ENCODE data around the gene ATP2A2. TPM values are rescaled to one million over a fixed set of nuclear protein-coding genes. Genes with fewer than 3 reads are reported as not detected.
A peak's percentile ranks its signal among the peaks of the same experiment; 100 is the strongest.

Gene ATP2A2
- total RNA-seq, 4 donors from 2014 or later = 118 to 233 (median 163) TPM

DNA sequence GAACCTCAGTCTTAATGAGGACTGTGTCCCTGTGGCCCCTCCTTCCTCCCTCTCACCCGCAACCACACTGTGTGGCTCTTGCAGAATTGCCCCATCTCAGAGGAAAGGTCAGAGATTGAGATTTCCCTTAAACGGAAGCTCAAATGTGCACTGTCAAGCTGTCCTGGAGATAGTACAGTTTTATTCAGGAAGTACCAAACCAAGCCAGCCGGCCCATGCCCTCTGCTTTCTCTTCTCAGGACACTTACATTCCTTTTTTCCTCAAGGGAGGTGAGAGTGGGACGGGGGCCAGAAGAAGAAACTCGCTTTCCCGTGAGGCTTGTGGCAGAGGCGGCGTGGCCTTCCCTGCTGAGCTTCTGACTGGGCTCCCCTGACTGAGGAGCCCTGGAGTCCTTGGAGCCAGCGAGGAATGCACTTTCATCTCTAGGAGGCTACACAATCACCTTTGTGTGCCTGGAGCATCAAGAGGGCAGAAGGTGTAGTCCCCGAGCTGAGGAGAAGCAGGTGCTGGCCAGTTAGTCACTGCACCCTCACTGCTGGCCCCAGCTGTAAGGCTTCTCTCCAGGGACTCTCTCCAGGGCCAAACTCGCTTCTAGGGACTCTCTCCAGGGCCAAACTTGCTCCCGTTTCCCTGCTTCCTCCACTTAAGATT lies 24.1 kb upstream of the ATP2A2 start:
- peak; percentile 60 for ATAC-seq
- WGBS, 2 donors (ENCODE audit: low coverage in 1 of 2) = 64 to 71% methylated on average over 2 to 6 of the region's 12 CpGs
- H3K9me3 ChIP-seq = no peaks in the 10 kb centered on the region

DNA sequence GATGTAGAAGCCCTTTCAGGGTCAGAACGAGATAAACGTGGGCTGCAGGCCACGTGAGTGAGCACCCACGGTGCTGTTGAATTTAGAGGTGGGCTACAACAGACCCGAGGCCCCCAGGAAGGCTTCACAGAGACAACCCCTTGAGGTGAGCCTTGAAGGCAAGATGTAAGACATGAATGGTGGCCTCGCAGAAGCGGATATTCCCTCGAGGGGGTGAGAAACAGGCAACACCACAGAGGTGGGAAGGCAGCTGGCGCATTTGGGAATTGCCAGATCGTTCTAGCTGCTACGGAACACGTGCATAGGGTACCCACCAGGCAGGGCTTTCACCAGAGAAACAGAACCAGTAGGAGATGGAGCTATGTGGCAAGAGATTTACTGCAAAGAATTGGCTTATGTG lies 22.6 kb upstream of the ATP2A2 start:
- no peaks in the 10 kb centered on the region for H3K9me3 ChIP-seq
- H3K4me1 ChIP-seq = peaks cover 0 to 5% (median 0%) of the 10 kb centered on the region in 3 donors
- H3K27me3 ChIP-seq = no peaks in the 10 kb centered on the region
- H3K36me3 ChIP-seq = no peaks in the 10 kb centered on the region
- TF ChIP-seq EP300 (IDR thresholded peaks at IDR 0.05) = no peak
- TF ChIP-seq, protein P1, sequence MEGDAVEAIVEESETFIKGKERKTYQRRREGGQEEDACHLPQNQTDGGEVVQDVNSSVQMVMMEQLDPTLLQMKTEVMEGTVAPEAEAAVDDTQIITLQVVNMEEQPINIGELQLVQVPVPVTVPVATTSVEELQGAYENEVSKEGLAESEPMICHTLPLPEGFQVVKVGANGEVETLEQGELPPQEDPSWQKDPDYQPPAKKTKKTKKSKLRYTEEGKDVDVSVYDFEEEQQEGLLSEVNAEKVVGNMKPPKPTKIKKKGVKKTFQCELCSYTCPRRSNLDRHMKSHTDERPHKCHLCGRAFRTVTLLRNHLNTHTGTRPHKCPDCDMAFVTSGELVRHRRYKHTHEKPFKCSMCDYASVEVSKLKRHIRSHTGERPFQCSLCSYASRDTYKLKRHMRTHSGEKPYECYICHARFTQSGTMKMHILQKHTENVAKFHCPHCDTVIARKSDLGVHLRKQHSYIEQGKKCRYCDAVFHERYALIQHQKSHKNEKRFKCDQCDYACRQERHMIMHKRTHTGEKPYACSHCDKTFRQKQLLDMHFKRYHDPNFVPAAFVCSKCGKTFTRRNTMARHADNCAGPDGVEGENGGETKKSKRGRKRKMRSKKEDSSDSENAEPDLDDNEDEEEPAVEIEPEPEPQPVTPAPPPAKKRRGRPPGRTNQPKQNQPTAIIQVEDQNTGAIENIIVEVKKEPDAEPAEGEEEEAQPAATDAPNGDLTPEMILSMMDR (IDR thresholded peaks at IDR 0.05) = no peak
- TF ChIP-seq POLR2A (IDR thresholded peaks at IDR 0.05) = no peak
- no peak for TF ChIP-seq POLR2AphosphoS5 (IDR thresholded peaks at IDR 0.05)
- H3K4me3 ChIP-seq = no peak overlapping the region
- WGBS, 2 donors (ENCODE audit: low coverage in 1 of 2) = 89 to 93% methylated on average over 3 to 12 of the region's 12 CpGs
- H3K27ac ChIP-seq = no peak overlapping the region
- no peak for ATAC-seq

More for the DNA sequence above, 24.1 kb upstream of the ATP2A2 start:
- TF ChIP-seq EP300 (IDR thresholded peaks at IDR 0.05) (no peak), POLR2A (IDR thresholded peaks at IDR 0.05) (no peak), POLR2AphosphoS5 (IDR thresholded peaks at IDR 0.05) (no peak)
- TF ChIP-seq, protein P1 (IDR thresholded peaks at IDR 0.05) = no peak
- peaks cover 0 to 13% (median 0%) of the 10 kb centered on the region in 3 donors for H3K4me1 ChIP-seq
- H3K36me3 ChIP-seq = no peaks in the 10 kb centered on the region
- H3K27ac ChIP-seq = peak overlapping the region in 3 of 4 donors; percentile 8 to 64 (median 16)
- H3K4me3 ChIP-seq = no peak overlapping the region
- H3K27me3 ChIP-seq = no peaks in the 10 kb centered on the region

DNA sequence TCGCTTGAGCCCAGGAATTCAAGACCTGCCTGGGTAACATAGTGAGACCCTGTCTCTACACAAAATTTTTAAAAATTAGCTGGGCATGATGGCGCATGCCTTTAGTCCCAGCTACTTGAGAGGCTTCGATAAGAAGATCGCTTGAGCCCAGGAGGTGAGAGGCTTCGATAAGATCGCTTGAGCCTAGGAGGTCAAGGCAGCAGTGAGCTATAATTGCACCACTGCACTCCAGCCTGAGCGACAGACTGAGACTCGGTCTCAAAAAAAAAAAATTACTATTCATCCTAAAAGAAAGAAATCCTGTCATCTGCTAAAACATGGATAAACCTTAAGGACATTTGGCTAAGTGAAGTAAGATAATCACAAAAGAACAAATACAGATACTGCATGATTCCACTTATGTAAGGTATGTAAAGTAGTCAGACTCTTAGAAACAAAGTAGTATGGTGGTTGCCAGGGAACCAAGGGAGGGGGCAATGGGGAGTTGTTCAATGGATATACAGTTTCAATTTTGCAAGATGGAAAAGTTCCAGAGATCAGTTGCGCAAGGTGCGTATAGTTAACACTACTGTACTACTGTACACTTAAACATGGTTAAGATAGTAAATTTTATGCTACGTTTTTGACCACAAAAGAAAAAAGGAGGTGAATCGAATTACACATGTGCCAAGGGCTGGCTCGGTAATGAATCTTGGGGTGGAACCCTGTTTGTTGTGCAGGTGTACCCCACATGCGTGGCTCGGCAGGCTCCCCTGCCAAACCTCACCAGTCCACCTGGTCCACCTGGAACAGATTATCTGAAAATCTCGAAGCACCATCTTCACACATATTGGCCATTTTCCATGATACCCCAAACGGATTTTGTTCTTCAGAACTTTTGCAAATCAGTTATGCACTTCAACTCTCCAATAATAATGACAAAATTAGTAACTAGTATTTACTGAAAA lies 18.3 kb upstream of the ATP2A2 start:
- 78 to 85% methylated on average over 16 to 17 of the region's 17 CpGs for WGBS, 2 donors (ENCODE audit: low coverage in 1 of 2)
- H3K27ac ChIP-seq = no peak overlapping the region
- TF ChIP-seq POLR2AphosphoS5 (IDR thresholded peaks at IDR 0.05) (no peak), POLR2A (IDR thresholded peaks at IDR 0.05) (no peak), EP300 (IDR thresholded peaks at IDR 0.05) (no peak)
- TF ChIP-seq, protein P1 (IDR thresholded peaks at IDR 0.05) = no peak

DNA sequence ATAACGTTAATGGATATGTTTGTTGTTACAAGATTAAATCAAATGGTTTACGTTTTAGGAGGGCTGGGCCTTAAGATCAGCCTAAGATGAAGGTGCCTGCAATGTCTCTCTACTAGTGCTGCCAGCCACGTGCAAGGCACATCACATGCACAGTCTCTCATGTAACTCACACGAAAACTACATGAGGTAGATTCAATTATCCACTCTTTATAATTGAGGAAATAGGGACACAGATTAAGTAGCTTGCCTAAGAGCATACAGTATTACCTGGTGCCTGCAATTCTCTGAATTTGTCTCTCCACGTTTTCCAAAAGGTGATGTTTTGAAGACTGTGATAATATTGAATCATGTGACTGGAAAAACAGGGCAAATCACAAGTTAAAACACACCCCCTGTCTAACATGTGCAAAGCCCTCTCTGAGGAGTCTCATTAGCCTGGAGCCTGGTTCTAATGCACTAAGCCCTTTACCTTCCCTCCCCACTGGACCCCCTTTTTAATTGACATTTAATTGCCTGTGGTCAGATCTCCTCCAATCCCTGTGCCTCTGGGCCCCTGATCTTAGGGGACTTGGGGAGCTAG lies 14.6 kb upstream of the ATP2A2 start:
- Histone ChIP-seq H3K4me1 (peaks cover 13 to 51% (median 27%) of the 10 kb centered on the region in 3 donors), H3K27ac (peak overlapping the region in 3 of 4 donors; percentile 67 to 69 (median 68))
- TF ChIP-seq EP300 (IDR thresholded peaks at IDR 0.05) (no peak), POLR2AphosphoS5 (IDR thresholded peaks at IDR 0.05) (no peak), POLR2A (IDR thresholded peaks at IDR 0.05) (no peak)
- TF ChIP-seq, protein P1 (IDR thresholded peaks at IDR 0.05) = no peak

More for the DNA sequence above, 18.3 kb upstream of the ATP2A2 start:
- no peak for ATAC-seq
- H3K9me3 ChIP-seq = no peaks in the 10 kb centered on the region
- H3K4me1 ChIP-seq = peaks cover 3 to 15% (median 11%) of the 10 kb centered on the region in 3 donors
- no peak overlapping the region for H3K4me3 ChIP-seq
- H3K27me3 ChIP-seq = no peaks in the 10 kb centered on the region
- no peaks in the 10 kb centered on the region for H3K36me3 ChIP-seq

More for the DNA sequence above, 14.6 kb upstream of the ATP2A2 start:
- Histone ChIP-seq H3K27me3 (no peaks in the 10 kb centered on the region), H3K36me3 (no peaks in the 10 kb centered on the region), H3K9me3 (no peaks in the 10 kb centered on the region), H3K4me3 (no peak overlapping the region)
- no peak for ATAC-seq
- 43 to 58% methylated on average over 5 of the region's 5 CpGs for WGBS, 2 donors (ENCODE audit: low coverage in 1 of 2)
